Neuronal stem cell (in vitro differentiated cells): ENCODE measurements around the gene IQCE.

Experiments used
- DNase-seq: peaks from one replicate; pipeline ENCODE4 v3.0.0-alpha.2; 2013; ENCODE audit warnings: low spot score
- H2AFZ ChIP-seq: one replicate; pipeline ENCODE4 v1.6.1; 2013; ENCODE audit warnings: mild to moderate bottlenecking, low read length, inconsistent platforms
- H2AK5ac ChIP-seq: 2 replicates; pipeline ENCODE4 v1.6.1; 2013; ENCODE audit warnings: low read depth, mild to moderate bottlenecking, inconsistent platforms, low read length, moderate library complexity, mixed read lengths
- H2BK120ac ChIP-seq: 2 replicates; pipeline ENCODE4 v1.6.1; 2013; ENCODE audit warnings: low read depth, mild to moderate bottlenecking, inconsistent platforms, low read length, moderate library complexity, mixed read lengths
- H2BK12ac ChIP-seq: one replicate; pipeline ENCODE4 v1.6.1; 2013; ENCODE audit warnings: low read length, inconsistent platforms
- H2BK15ac ChIP-seq: 2 replicates; pipeline ENCODE4 v1.6.1; 2013; ENCODE audit warnings: mild to moderate bottlenecking, low read length, inconsistent platforms, mixed read lengths
- H2BK5ac ChIP-seq: one replicate; pipeline ENCODE4 v1.6.1; 2013; ENCODE audit warnings: inconsistent platforms, mild to moderate bottlenecking, low read length, moderate library complexity
- H3K14ac ChIP-seq: one replicate; pipeline ENCODE4 v1.6.1; 2013; ENCODE audit warnings: low read length, inconsistent platforms
- H3K18ac ChIP-seq: 2 replicates; pipeline ENCODE4 v1.6.1; 2013; ENCODE audit warnings: low read length, inconsistent platforms
- H3K23ac ChIP-seq: 2 replicates; pipeline ENCODE4 v1.6.1; 2013; ENCODE audit warnings: low read depth, mild to moderate bottlenecking, mixed read lengths, low read length, inconsistent platforms; ENCODE audit not compliant: poor library complexity
- H3K27ac ChIP-seq: replicated peaks from 3 replicates; pipeline ENCODE4 v1.5.1; 2013; ENCODE audit warnings: low read length, inconsistent platforms
- H3K27me3 ChIP-seq, 3 experiments: 2 replicates each; pipeline ENCODE4 v1.6.1; 2013; ENCODE audit warnings: low read length in 3 of 3, mild to moderate bottlenecking in 2 of 3, inconsistent platforms in 1 of 3, low read depth in 1 of 3, mixed read lengths in 1 of 3, moderate library complexity in 1 of 3; ENCODE audit not compliant: control insufficient read depth in 3 of 3, insufficient read depth in 3 of 3
- H3K36me3 ChIP-seq, 2 donors: replicated peaks in 1 of 2; 2 replicates each; pipeline ENCODE4 v1.6.1; 2013; ENCODE audit warnings: low read length in 2 of 2; ENCODE audit not compliant: control insufficient read depth in 2 of 2, insufficient read depth in 2 of 2
- H3K4ac ChIP-seq: 2 replicates; pipeline ENCODE4 v1.6.1; 2013; ENCODE audit warnings: inconsistent platforms, mild to moderate bottlenecking, low read length, moderate library complexity
- H3K4me1 ChIP-seq, 2 donors: 1 replicate in 1 of 2; 2 replicates in 1 of 2; pipeline ENCODE4 v1.6.1; 2013; ENCODE audit warnings: low read length in 2 of 2, low read depth in 1 of 2; ENCODE audit not compliant: control insufficient read depth in 2 of 2, insufficient read depth in 1 of 2
- H3K4me2 ChIP-seq: one replicate; pipeline ENCODE4 v1.6.1; 2013; ENCODE audit warnings: mild to moderate bottlenecking, low read length, inconsistent platforms; ENCODE audit not compliant: insufficient read depth, poor library complexity, severe bottlenecking
- H3K4me3 ChIP-seq, 2 donors: 2 replicates each; pipeline ENCODE4 v1.5.1; 2013; ENCODE audit warnings: low read length in 2 of 2, mild to moderate bottlenecking in 2 of 2, inconsistent platforms in 1 of 2, moderate library complexity in 1 of 2
- H3K79me1 ChIP-seq: one replicate; pipeline ENCODE4 v1.6.1; 2013; ENCODE audit warnings: low read depth, mild to moderate bottlenecking, inconsistent platforms, low read length, moderate library complexity
- H3K9ac ChIP-seq: one replicate; pipeline ENCODE4 v1.6.1; 2013; ENCODE audit warnings: mild to moderate bottlenecking, low read depth, low read length, inconsistent platforms; ENCODE audit not compliant: poor library complexity
- H3K9me3 ChIP-seq, 2 donors: replicated peaks in 1 of 2; 2 replicates each; pipeline versions ENCODE3 to v1.6.1; 2013; ENCODE audit warnings: low read length in 2 of 2, mild to moderate bottlenecking in 2 of 2, inconsistent platforms in 1 of 2, low read depth in 1 of 2, mixed read lengths in 1 of 2, moderate library complexity in 1 of 2; ENCODE audit not compliant: control insufficient read depth in 2 of 2, insufficient read depth in 1 of 2
- H4K8ac ChIP-seq: one replicate; pipeline ENCODE4 v1.6.1; 2013; ENCODE audit warnings: low read depth, mild to moderate bottlenecking, inconsistent platforms, low read length, moderate library complexity
- H4K91ac ChIP-seq: one replicate; pipeline ENCODE4 v1.6.1; 2013; ENCODE audit warnings: low read length, low read depth, mild to moderate bottlenecking, inconsistent platforms; ENCODE audit not compliant: poor library complexity
- WGBS, 2 donors: extraction: QIAGEN DNeasy Blood & Tissue Kit; methylation state at CpG; one replicate each; pipeline ENCODE4 v1.1.7; 2013; ENCODE audit warnings: missing lambda C conversion rate in 2 of 2, mixed read lengths in 1 of 2; ENCODE audit not compliant: insufficient read length in 2 of 2, insufficient replicate concordance in 1 of 2; ENCODE audit errors: extremely low coverage in 2 of 2; 5-methylcytosine and 5-hydroxymethylcytosine counted together

The IQCE gene

DNA sequence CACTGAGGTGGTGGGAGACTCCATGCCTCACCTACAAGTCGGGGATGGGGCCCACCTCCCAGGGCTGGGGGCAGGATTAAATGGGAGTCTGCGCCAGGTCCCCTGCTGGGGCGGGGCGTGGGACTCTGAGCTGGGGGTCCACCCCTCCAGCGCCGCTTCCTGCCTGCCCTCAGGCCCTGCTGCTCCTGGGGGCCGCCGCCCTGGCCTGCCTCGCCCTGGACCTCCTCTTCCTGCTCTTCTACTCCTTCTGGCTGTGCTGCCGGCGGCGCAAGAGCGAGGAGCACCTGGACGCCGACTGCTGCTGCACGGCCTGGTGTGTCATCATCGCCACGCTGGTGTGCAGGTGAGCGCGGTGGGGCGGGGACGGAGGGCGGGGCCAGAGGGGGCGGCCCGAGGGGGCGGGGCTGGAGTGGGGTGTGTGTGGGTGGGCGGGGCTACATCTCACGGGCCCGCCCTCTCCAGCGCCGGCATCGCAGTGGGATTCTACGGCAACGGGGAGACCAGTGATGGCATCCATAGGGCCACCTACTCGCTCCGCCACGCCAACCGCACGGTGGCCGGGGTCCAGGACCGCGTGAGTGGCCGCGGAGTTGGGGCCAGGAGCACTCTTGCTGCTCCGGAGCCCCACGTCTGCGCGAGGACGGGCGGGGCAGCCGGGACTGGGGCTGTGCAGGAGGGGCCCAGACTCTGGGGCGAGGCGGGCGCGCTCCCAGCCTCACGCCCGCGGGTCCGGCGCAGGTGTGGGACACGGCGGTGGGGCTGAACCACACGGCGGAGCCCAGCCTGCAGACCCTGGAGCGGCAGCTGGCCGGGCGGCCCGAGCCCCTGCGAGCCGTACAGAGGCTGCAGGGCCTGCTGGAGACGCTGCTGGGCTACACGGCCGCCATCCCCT is 88.1 kb downstream of the IQCE start:
- DNase-seq, result no peak
- Histone ChIP-seq H2AK5ac (peak overlapping the region; percentile 75), H3K4me3 (no peak overlapping the region), H3K27me3 (no peaks in the 10 kb centered on the region), H3K4me2 (no peak overlapping the region), H3K18ac (peak overlapping the region; percentile 38), H3K14ac (peak overlapping the region; percentile 63), H2BK5ac (peak overlapping the region; percentile 66), H2BK12ac (peak overlapping the region; percentile 58), H3K4me1 (peaks cover 22 to 26% of the 10 kb centered on the region in 2 donors), H3K9ac (no peak overlapping the region), H2BK120ac (no peak overlapping the region), H4K91ac (no peak overlapping the region), H3K79me1 (peaks cover 38% of the 10 kb centered on the region), H4K8ac (no peak overlapping the region), H3K27ac (no peak overlapping the region), H3K4ac (no peak overlapping the region), H2AFZ (no peak overlapping the region), H2BK15ac (no peak overlapping the region), H3K36me3 (peaks cover 41 to 59% of the 10 kb centered on the region in 2 donors), H3K23ac (peak overlapping the region; percentile 80), H3K9me3 (peaks cover 0 to 2% of the 10 kb centered on the region in 2 donors)
- WGBS, 2 donors, result no CpG with 5 or more reads among the region's 73 CpGs

DNA sequence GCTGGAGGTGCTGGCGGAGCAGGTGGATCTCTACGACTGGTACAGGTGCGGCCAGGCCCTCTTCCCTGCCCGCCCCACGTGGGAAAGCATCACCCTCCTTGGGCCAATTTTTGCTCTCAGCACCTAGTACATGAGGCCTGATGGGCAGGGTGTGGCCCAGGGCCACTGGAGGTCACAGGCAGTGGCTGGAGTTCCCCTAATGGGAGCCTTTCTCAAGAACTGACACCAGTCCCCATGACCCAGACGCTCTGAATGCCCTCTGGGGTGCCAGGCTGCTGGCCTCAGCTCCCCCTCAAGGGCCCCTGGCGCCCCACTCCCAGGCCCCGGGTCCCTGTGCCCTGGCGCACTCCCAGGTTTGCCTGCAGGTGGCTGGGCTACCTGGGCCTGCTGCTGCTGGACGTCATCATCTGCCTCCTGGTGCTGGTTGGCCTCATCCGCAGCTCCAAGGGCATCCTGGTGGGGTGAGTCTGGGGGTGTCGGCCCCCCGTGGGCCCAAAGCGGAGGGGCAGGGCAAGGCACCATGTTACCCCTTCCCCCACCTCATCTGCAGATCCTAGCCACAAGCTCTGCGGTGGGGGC is 88.9 kb downstream of the IQCE start:
- H4K91ac ChIP-seq, result no peak overlapping the region
- peaks cover 0 to 2% of the 10 kb centered on the region in 2 donors for H3K9me3 ChIP-seq
- peak overlapping the region; percentile 80 for H3K23ac ChIP-seq
- no peak overlapping the region for H3K9ac ChIP-seq
- no peak overlapping the region for H3K4me2 ChIP-seq
- no peak overlapping the region for H2BK15ac ChIP-seq
- H2BK5ac ChIP-seq, result peak overlapping the region; percentile 66
- no peak overlapping the region for H3K27ac ChIP-seq
- no peak overlapping the region for H4K8ac ChIP-seq
- no peak for DNase-seq
- H2BK12ac ChIP-seq, result no peak overlapping the region
- peaks cover 48 to 64% of the 10 kb centered on the region in 2 donors for H3K36me3 ChIP-seq
- H2AFZ ChIP-seq, result no peak overlapping the region
- peak overlapping the region; percentile 28 for H3K18ac ChIP-seq
- no peak overlapping the region for H3K4ac ChIP-seq
- no peaks in the 10 kb centered on the region for H3K27me3 ChIP-seq
- WGBS, 2 donors, result no CpG with 5 or more reads among the region's 15 CpGs
- H3K4me3 ChIP-seq, result no peak overlapping the region
- no peak overlapping the region for H2BK120ac ChIP-seq
- H3K14ac ChIP-seq, result no peak overlapping the region
- peaks cover 20 to 25% of the 10 kb centered on the region in 2 donors for H3K4me1 ChIP-seq
- peak overlapping the region; percentile 43 for H2AK5ac ChIP-seq
- peaks cover 38% of the 10 kb centered on the region for H3K79me1 ChIP-seq

DNA sequence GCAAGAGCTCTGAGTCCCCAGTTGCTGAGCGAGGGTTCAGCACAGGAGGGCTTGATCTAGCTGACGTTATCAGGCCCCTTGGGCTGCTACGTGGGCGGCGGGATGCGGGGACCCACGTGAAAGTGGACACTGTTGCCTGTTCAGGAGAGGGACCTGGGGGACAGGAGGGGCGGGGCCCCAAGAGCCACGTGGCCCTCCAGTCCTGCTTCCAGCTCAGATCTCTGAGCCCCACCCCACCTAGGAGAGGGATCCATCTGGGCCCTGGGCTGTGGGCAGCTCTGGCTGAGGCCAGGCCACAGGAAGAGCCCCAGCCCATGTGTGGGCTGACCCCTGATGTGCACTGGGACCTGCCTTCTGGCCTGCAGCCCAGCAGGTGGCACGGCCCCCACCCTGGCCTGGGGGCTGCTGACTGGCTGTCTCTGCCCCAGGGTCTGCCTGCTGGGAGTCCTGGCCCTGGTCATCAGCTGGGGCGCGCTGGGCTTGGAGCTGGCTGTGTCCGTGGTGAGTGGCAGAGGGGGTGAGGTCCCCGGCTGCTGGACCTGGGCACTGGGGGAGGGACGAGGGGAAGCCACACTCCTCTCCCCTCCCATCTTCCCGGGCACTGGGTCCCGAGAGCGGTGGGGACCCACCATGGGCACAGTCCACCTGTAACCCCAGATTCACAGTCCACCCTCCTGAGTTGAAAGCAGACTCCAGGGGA is 90.5 kb downstream of the IQCE start:
- H2AFZ ChIP-seq, result no peak overlapping the region
- H3K27me3 ChIP-seq, result no peaks in the 10 kb centered on the region
- H3K9ac ChIP-seq, result no peak overlapping the region
- H4K8ac ChIP-seq, result no peak overlapping the region
- H2BK12ac ChIP-seq, result peak overlapping the region; percentile 30
- no peak overlapping the region for H2BK120ac ChIP-seq
- no peak overlapping the region for H3K27ac ChIP-seq
- H3K4me1 ChIP-seq, result peaks cover 12 to 19% of the 10 kb centered on the region in 2 donors
- H3K4me3 ChIP-seq, result no peak overlapping the region
- no peak overlapping the region for H3K4me2 ChIP-seq
- H4K91ac ChIP-seq, result no peak overlapping the region
- H3K18ac ChIP-seq, result no peak overlapping the region
- no peak for DNase-seq
- no peak overlapping the region for H2BK15ac ChIP-seq
- H2BK5ac ChIP-seq, result no peak overlapping the region
- H3K36me3 ChIP-seq, result peaks cover 51 to 79% of the 10 kb centered on the region in 2 donors
- H3K79me1 ChIP-seq, result peaks cover 29% of the 10 kb centered on the region
- no peak overlapping the region for H2AK5ac ChIP-seq
- H3K4ac ChIP-seq, result no peak overlapping the region
- no peak overlapping the region for H3K14ac ChIP-seq
- H3K23ac ChIP-seq, result peak overlapping the region; percentile 73
- peaks cover 0 to 2% of the 10 kb centered on the region in 2 donors for H3K9me3 ChIP-seq
- no CpG with 5 or more reads among the region's 18 CpGs for WGBS, 2 donors

DNA sequence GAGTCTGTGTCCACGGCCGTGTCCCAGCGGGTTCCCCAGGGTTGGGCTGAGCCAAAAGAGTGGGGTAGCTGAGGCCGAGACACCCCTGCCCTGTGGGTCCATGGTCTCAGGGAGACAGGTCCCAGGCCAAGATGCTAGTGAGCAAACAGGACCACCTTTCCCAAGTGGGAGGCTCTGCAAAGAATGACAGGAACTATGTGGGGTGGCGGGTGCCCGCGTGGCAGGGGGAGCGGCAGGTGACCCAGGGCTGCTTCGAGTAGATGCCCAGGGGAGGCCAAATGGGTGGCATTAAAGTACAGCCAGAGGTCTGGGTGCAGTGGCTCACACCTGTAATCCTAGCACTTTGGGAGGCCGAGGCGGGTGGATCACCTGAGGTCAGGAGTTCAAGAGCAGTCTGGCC is 91.2 kb downstream of the IQCE start:
- no CpG with 5 or more reads among the region's 11 CpGs for WGBS, 2 donors
- no peak overlapping the region for H3K23ac ChIP-seq

More for the DNA sequence above, 91.2 kb downstream of the IQCE start:
- no peak overlapping the region for H3K9ac ChIP-seq
- no peak overlapping the region for H2BK12ac ChIP-seq
- no peak overlapping the region for H2AK5ac ChIP-seq
- H3K18ac ChIP-seq, result peak overlapping the region; percentile 38
- DNase-seq, result no peak
- no peak overlapping the region for H3K4me3 ChIP-seq
- no peak overlapping the region for H3K14ac ChIP-seq
- H2BK5ac ChIP-seq, result no peak overlapping the region
- peaks cover 5 to 12% of the 10 kb centered on the region in 2 donors for H3K4me1 ChIP-seq
- H4K91ac ChIP-seq, result no peak overlapping the region
- H3K27ac ChIP-seq, result no peak overlapping the region
- H4K8ac ChIP-seq, result no peak overlapping the region
- no peak overlapping the region for H3K4ac ChIP-seq
- H2BK120ac ChIP-seq, result no peak overlapping the region
- no peaks in the 10 kb centered on the region for H3K27me3 ChIP-seq
- H3K36me3 ChIP-seq, result peaks cover 48 to 84% of the 10 kb centered on the region in 2 donors
- H2BK15ac ChIP-seq, result no peak overlapping the region
- H2AFZ ChIP-seq, result no peak overlapping the region
- peaks cover 0 to 2% of the 10 kb centered on the region in 2 donors for H3K9me3 ChIP-seq
- H3K4me2 ChIP-seq, result no peak overlapping the region
- peaks cover 24% of the 10 kb centered on the region for H3K79me1 ChIP-seq
